Right atrium auricular region (tissue), 2 donors: ENCODE data around the gene RPS6KA1. TPM values are rescaled to one million over a fixed set of nuclear protein-coding genes. Genes with fewer than 3 reads are reported as not detected.

Experiments
- DNase-seq: peaks from one replicate; pipeline ENCODE4 v3.0.0-alpha.2; 2019; ENCODE audit warnings: low spot score
- H3K27ac ChIP-seq, 2 donors: fragments of 200-600 bp; sonication (generic); 1 replicate in 1 of 2; 2 replicates in 1 of 2; pipeline ENCODE4 v1.5.1; 2016 to 2019
- H3K27me3 ChIP-seq, 2 donors: fragments of 200-600 bp; sonication (generic); one replicate each; pipeline versions ENCODE4 v1.5.1 to v1.6.0; 2017 to 2019
- H3K36me3 ChIP-seq: fragments of 200-600 bp; sonication (generic); one replicate; pipeline ENCODE4 v1.5.1; 2016
- H3K4me1 ChIP-seq, 2 donors: fragments of 200-600 bp; sonication (generic); one replicate each; pipeline versions ENCODE4 v1.5.1 to v1.6.0; 2017 to 2019
- H3K4me3 ChIP-seq, 2 donors: fragments of 200-600 bp; sonication (generic); 1 replicate in 1 of 2; 2 replicates in 1 of 2; pipeline ENCODE4 v1.5.1; 2017 to 2019; ENCODE audit warnings: mild to moderate bottlenecking in 1 of 2, moderate library complexity in 1 of 2
- H3K9me3 ChIP-seq, 2 donors: fragments of 200-600 bp; sonication (generic); one replicate each; pipeline ENCODE4 v1.5.1; 2019
- total RNA-seq, 2 donors: library from RNA; depleted of rRNA; stranded (reverse); fragments of >200 nt; gene quantifications; one replicate each; pipeline ENCODE4 v1.1.0, GENCODE V29; 2016
- TF ChIP-seq, protein P1 (sequence below), 2 donors: fragments of 200-600 bp; sonication (generic); IDR thresholded peaks; one replicate each; pipeline ENCODE4 v1.5.1; 2019; ENCODE audit warnings: antibody characterized with exemption in 2 of 2

Gene RPS6KA1
- total RNA-seq, 2 donors from 2014 or later: 1.8 to 6.9 TPM

DNA sequence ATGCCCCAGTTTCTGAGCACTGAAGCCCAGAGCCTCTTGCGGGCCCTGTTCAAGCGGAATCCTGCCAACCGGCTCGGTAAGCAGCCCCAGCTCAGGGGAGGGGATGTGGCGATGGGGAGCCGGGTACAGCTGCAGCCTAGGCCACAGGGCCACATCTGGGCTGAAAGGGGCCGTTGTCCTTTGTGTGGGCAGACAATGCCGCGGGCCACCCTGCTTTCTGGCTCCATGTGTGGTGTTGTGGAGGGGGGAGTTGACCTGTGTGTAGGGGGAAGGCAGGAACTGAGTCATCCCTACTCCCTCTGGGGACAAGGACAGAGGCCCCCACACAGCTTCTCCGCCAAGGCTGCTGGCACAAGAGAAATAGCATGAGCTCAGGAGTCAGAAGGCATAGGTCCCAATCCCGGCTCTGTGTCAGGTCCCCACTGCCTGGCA, 26.0 kb downstream of the RPS6KA1 start:
- TF ChIP-seq, protein P1, sequence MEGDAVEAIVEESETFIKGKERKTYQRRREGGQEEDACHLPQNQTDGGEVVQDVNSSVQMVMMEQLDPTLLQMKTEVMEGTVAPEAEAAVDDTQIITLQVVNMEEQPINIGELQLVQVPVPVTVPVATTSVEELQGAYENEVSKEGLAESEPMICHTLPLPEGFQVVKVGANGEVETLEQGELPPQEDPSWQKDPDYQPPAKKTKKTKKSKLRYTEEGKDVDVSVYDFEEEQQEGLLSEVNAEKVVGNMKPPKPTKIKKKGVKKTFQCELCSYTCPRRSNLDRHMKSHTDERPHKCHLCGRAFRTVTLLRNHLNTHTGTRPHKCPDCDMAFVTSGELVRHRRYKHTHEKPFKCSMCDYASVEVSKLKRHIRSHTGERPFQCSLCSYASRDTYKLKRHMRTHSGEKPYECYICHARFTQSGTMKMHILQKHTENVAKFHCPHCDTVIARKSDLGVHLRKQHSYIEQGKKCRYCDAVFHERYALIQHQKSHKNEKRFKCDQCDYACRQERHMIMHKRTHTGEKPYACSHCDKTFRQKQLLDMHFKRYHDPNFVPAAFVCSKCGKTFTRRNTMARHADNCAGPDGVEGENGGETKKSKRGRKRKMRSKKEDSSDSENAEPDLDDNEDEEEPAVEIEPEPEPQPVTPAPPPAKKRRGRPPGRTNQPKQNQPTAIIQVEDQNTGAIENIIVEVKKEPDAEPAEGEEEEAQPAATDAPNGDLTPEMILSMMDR (IDR thresholded peaks at IDR 0.05): no peak
- Histone ChIP-seq H3K4me1 (no peaks in the 10 kb centered on the region), H3K4me3 (no peak overlapping the region), H3K27ac (no peak overlapping the region), H3K36me3 (no peaks in the 10 kb centered on the region), H3K9me3 (no peaks in the 10 kb centered on the region), H3K27me3 (no peaks in the 10 kb centered on the region)
- DNase-seq: no peak

DNA sequence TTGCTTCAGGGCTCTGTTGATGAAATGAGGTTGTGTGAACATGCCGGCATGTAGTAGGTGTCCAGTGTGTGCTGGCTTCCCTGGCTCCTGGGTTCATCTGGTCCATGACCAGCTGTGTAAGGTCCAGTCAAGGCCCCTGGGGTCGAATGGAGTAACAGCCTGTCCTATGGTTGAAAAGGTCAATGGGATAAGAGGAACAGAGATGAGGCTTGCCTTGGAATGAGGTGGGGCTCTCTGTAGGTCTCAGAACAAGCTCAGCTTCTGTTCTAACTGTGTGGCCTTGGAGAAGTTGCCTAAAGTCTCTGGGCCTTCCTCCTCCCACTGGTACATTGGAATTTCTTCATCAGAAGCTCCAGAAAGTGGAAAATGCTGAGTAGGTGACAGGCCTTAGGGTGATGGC, 26.6 kb downstream of the RPS6KA1 start:
- H3K27ac ChIP-seq: no peak overlapping the region
- TF ChIP-seq, protein P1 (IDR thresholded peaks at IDR 0.05): no peak
- no peaks in the 10 kb centered on the region for H3K36me3 ChIP-seq
- no peaks in the 10 kb centered on the region for H3K9me3 ChIP-seq
- H3K4me3 ChIP-seq: no peak overlapping the region
- no peaks in the 10 kb centered on the region for H3K27me3 ChIP-seq
- H3K4me1 ChIP-seq: no peaks in the 10 kb centered on the region
- no peak for DNase-seq

DNA sequence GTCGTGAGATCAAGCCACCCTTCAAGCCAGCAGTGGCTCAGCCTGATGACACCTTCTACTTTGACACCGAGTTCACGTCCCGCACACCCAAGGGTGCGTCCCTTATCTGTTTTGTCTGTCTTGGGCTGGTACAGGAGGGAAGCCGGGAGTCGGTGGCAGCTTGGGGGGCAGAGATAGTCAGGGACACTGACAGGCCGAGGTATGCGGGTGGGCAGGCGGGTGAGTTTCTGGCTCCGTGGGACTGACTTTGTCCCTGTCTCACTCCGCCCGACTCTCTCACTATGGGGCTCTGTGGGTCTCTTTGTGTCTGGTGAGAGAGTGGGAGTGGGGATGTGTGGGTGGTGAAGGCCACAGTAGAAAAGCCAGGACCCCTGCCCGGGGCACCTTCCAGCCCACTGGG, 27.4 kb downstream of the RPS6KA1 start:
- Histone ChIP-seq H3K9me3 (no peaks in the 10 kb centered on the region), H3K36me3 (no peaks in the 10 kb centered on the region), H3K27ac (no peak overlapping the region), H3K4me1 (no peaks in the 10 kb centered on the region), H3K4me3 (no peak overlapping the region), H3K27me3 (no peaks in the 10 kb centered on the region)
- TF ChIP-seq, protein P1 (IDR thresholded peaks at IDR 0.05): no peak
- no peak for DNase-seq

DNA sequence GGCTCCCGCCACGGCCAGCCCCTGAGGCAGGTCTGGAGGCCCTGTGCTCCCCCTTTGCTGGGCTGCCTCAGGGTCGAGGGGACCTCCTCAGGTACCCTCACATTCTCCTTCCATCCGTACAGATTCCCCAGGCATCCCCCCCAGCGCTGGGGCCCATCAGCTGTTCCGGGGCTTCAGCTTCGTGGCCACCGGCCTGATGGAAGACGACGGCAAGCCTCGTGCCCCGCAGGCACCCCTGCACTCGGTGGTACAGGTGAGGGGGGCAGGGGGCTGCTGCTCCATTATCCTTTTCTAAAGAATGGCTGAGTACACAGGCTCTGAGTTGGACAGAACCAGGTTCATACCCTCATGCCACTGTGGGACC, 29.1 kb downstream of the RPS6KA1 start:
- no peak overlapping the region for H3K27ac ChIP-seq
- H3K9me3 ChIP-seq: no peaks in the 10 kb centered on the region
- TF ChIP-seq, protein P1 (IDR thresholded peaks at IDR 0.05): no peak
- H3K27me3 ChIP-seq: no peaks in the 10 kb centered on the region
- no peak overlapping the region for H3K4me3 ChIP-seq
- H3K4me1 ChIP-seq: no peaks in the 10 kb centered on the region
- no peak for DNase-seq
- H3K36me3 ChIP-seq: no peaks in the 10 kb centered on the region

DNA sequence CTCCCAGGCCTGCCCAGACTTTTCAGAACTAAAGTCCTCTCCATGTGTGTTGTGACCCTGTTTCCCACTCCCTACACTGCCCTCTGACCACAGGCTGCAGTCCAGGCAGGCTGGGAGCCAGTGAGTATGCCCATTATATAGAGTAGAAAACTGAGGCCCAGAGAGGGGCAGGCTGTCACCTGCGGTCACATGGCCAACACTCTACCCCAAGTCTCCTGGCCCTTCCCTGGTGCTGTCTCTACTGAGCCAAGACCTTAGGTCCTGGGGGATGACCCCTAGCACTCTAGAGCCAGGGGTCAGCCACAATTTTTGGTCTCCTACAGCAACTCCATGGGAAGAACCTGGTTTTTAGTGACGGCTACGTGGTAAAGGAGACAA, 30.8 kb downstream of the RPS6KA1 start:
- Histone ChIP-seq H3K27ac (no peak overlapping the region), H3K4me3 (no peak overlapping the region), H3K36me3 (no peaks in the 10 kb centered on the region), H3K4me1 (no peaks in the 10 kb centered on the region), H3K9me3 (no peaks in the 10 kb centered on the region), H3K27me3 (no peaks in the 10 kb centered on the region)
- TF ChIP-seq, protein P1 (IDR thresholded peaks at IDR 0.05): no peak
- no peak for DNase-seq

DNA sequence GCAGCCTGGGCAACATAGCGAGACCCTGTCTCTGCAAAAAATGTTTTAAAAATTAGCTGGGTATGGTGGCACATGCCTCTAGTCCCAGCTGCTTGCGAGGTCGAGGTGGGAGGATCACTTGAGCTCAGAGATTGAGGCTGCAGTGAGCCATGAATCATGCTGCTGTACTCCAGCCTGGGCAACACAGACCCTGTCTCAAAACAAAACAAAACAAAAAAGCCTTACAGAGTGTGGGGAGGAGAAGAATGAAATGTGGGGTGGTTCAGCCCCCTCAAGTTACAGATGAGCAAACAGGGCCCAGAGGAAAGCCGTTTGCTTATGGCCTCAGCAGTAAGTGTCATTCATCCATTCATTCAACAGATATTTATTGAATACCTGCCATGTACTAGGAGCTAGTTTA, 40.7 kb downstream of the RPS6KA1 start:
- no peak overlapping the region for H3K27ac ChIP-seq
- TF ChIP-seq, protein P1 (IDR thresholded peaks at IDR 0.05): no peak
- H3K36me3 ChIP-seq: no peaks in the 10 kb centered on the region
- H3K9me3 ChIP-seq: no peaks in the 10 kb centered on the region
- DNase-seq: no peak
- no peaks in the 10 kb centered on the region for H3K27me3 ChIP-seq
- H3K4me3 ChIP-seq: no peak overlapping the region
- H3K4me1 ChIP-seq: peaks cover 0 to 7% of the 10 kb centered on the region in 2 donors
